ENCODE data around the gene SIGLEC8.

DNA sequence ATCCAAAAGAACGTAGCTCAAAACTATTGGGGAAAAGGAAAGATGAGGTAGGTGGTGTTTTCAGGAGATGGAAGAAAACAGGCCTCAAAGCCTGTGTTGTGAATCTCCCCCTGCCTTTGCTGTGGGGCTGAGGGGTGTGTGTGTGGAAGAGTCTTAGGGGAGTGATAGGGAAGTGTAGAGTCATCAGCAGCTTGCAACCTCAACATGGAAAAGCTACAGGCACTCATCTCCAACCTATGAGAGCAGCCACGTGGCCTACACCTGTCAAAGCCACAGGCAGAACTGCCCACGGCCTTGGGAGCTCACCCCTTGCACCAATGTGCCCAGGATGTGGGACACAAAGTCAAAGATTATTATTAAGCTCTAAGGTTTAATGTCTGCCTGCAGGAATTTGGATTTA lies 47.6 kb upstream of the SIGLEC8 start:
- no peak for TF ChIP-seq POLR2A (IDR thresholded peaks at IDR 0.05)
- TF ChIP-seq, protein P1, sequence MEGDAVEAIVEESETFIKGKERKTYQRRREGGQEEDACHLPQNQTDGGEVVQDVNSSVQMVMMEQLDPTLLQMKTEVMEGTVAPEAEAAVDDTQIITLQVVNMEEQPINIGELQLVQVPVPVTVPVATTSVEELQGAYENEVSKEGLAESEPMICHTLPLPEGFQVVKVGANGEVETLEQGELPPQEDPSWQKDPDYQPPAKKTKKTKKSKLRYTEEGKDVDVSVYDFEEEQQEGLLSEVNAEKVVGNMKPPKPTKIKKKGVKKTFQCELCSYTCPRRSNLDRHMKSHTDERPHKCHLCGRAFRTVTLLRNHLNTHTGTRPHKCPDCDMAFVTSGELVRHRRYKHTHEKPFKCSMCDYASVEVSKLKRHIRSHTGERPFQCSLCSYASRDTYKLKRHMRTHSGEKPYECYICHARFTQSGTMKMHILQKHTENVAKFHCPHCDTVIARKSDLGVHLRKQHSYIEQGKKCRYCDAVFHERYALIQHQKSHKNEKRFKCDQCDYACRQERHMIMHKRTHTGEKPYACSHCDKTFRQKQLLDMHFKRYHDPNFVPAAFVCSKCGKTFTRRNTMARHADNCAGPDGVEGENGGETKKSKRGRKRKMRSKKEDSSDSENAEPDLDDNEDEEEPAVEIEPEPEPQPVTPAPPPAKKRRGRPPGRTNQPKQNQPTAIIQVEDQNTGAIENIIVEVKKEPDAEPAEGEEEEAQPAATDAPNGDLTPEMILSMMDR (IDR thresholded peaks at IDR 0.05), result no peak

All from transverse colon (tissue), 3 donors.